ENCODE measurements around the gene HIVEP1.

DNA sequence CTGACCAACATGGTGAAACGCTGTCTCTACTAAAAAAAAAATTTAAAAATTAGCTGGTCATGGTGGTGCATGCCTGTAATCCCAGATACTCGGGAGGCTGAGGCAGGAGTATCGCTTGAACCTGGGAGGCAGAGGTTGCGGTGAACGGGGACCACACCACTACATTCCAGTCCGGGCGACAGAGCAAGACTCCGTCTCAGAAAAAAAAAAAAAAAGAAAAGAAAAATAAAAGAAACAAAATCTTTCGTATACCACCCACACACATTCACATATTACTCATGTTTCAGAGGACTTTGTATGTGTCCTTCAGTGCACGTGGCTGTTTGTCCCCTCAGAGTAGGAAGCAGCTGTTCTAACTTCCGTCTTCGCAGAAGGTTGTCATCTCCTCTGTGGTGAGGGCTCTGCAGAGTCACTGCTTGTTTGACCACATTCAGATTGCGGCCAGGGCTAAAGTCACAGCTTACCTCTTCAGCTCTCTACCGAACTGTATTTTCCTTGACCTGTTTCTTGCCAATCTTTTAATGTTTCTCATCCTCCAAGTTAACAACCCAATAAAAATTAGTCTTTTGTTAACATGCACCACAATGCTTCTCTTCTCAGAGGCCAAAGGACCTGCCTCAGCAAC, 36.6 kb upstream of the HIVEP1 start:
- TF ChIP-seq, protein P1, sequence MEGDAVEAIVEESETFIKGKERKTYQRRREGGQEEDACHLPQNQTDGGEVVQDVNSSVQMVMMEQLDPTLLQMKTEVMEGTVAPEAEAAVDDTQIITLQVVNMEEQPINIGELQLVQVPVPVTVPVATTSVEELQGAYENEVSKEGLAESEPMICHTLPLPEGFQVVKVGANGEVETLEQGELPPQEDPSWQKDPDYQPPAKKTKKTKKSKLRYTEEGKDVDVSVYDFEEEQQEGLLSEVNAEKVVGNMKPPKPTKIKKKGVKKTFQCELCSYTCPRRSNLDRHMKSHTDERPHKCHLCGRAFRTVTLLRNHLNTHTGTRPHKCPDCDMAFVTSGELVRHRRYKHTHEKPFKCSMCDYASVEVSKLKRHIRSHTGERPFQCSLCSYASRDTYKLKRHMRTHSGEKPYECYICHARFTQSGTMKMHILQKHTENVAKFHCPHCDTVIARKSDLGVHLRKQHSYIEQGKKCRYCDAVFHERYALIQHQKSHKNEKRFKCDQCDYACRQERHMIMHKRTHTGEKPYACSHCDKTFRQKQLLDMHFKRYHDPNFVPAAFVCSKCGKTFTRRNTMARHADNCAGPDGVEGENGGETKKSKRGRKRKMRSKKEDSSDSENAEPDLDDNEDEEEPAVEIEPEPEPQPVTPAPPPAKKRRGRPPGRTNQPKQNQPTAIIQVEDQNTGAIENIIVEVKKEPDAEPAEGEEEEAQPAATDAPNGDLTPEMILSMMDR (conservative IDR thresholded peaks at IDR 0.05): no peak
- TF ChIP-seq EZH2 (IDR thresholded peaks at IDR 0.05; ENCODE audit: low read depth): no peak

Measured in PC-9 (cell line).